ENCODE measurements around the gene NRCAM.
"Not testable (repeated sequence)": the region's sequence is repeated elsewhere in the genome, so short reads cannot be mapped to it uniquely, and the experiment has no call there.

The NRCAM gene

DNA sequence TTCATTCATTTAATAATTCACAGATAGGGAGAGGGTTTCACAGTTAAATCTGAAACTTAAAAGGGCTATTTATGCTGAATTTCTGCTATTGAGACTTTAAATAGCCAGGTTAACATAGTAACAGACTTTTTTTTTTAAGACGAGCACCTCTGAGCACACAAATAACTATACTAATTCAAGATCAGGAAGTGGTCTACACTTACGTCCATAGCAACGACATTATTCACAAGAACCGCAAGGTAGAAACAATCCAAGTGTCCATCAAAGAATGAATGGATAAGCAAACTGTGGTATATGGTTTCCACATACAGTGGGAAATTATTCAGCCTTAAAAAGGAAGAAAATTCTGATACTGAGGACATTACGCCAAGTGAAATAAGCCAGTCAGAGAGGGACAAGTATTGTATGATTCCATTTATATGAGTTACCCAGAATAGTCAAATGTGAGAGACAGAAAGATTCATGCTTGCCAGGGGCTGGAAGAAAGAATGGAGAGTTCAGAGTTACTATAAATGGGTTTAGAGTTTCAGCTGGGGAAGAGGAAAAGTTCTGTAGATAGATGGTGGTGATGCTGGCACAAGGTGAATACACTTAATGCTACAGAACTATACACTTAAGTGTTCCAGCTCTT, 185.7 kb downstream of the NRCAM start:
- no peak for FAIRE-seq

DNA sequence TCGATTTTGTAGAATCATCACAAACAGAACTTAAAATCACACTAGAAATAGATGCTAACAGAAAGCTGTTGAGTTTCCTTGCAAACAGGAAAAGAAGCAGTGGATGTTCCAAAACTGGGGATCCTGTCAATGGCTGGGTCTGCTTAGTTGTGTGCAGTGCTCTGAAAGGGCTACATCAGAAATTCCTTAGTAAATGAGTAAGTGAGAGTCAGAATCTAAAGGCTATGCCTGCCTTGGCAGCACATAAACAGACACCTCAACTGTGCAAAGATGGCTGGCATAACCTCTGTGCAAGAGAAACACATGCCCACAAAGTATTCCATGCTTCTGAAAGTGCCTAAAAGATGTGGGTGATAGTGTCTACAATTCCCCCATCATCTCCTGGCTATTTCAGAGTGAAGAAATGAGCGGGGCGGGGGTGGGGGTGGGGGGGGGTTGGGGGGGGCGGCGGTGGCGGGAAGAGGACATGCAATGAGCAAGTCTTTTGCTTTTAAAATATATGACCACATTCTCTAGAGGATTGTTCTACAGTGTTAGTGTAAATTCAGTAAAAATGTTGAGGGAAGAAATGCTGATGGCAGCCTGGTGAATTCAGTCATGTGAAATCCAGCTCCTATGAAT, 187.9 kb downstream of the NRCAM start:
- FAIRE-seq = no peak

GRCh38 chr7:108267615-108268014, 188.6 kb downstream of the NRCAM start:
- FAIRE-seq = no peak

- no peak for FAIRE-seq
Observed at GRCh38 chr7:108266491-108266890, 189.7 kb downstream of the NRCAM start.

GRCh38 chr7:108266035-108266434, 190.2 kb downstream of the NRCAM start:
- no peak for FAIRE-seq

DNA sequence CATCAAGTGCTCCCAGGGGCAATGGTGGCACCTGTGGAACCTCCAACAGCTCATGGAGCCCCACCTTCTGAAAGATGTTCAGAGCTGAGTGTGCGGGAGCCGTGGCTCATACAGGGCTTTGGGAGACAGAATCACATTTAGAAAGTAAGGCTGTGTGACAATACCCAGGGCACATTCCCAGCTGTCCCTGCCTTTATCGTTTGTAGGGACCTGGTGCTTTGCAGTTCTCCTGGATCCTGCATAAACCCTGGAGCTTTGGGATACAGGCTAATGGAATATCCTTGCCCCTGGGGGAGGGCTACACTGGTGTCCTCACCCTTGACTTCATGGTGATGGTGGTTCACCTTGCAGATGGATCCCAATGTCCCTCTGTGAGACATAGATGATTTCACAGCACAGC, 191.2 kb downstream of the NRCAM start:
- no peak for FAIRE-seq

- no peak for FAIRE-seq
Observed at GRCh38 chr7:108263425-108263824, 192.8 kb downstream of the NRCAM start.

DNA sequence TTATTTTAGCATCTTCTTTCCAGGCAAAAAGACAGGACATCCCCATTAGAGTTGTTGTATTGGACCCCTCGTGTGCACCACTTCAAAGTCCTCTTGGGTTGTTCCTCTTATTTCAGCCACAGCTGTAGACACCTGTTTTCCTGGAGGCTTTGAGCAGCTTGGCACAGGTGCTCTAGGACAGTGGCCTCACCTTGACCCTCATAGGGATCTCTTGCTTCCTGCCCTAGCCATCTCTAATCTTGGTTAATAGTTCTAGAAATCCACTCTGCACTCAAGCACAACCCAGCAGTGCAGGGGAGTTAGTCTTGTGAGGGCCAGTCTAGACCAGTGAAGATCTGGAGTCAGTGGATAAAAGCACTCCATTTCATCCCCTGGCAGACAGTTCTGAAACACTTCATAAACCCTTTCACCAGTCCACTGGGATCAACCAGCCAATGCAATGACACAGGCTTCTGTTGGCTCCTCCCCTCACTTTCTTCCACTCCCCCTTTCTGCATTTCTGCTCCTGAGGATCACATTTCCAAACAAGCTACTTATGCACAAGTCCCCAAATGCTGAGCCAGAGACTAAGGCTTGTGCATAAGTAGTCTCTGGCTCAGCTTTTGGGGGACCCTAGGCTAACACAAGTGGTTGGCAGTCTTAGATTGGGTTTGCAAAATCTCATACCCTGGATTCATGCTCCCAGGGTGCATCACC, 194.5 kb downstream of the NRCAM start:
- no peak for FAIRE-seq

- FAIRE-seq = not testable (repeated sequence)
Observed at GRCh38 chr7:108259447-108259846, 196.8 kb downstream of the NRCAM start.

- no peak for FAIRE-seq
Observed at GRCh38 chr7:108257954-108258353, 198.3 kb downstream of the NRCAM start.

DNA sequence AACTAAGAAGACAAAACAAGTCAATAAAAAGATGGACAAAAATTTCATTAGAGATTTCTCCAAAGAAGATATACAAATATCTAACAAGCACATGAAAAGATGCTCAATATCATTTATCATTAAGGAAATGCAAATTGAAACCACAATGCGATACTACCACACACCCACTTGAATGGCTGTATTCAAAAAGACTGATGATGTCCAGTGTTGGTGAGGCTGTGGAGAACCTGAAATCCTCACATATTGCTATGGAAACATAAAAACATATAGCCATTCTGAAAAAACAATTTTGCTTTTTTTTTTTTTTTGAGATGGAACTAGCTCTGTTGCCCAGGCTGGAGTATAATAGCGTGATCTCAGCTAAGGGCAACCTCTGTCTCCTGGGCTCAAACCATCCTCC, 202.0 kb downstream of the NRCAM start:
- no peak for FAIRE-seq

DNA sequence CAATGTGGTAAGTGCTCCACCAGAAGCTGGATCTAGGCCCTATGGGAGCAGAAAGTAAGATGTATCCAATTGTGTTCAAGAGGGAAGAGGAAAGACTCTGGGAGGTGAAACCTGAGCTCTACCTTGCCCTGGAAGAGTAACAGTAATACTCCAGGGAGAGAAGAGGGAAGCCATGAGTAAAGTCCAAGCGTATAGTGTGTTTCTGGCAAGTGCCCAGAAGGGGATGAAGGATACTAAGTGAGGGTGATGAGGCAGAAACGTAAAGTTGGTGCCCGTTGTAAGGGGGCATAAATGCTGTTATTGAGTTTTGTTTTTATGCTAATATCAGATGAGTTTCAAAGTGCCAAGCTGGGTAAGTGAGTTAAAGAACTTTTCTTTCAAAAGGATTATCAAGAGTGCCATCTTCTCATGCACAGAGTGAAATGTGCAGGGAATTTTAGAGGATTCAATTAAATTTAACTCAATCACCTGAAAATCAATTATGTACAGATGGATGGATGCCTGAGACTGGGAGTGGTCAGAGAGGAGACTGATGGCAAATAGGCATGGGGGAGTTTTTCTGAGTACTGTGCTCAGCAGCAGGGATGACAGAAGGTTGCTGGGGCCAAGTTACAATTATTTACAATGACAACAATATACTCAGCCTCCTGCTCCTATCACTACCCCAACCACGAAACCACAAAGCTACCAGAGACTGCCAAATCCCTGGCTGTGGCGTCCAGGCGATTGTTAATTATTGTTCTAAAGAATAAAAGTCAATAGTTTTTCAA, 202.8 kb downstream of the NRCAM start:
- no peak for FAIRE-seq

GRCh38 chr7:108252177-108252576, 204.1 kb downstream of the NRCAM start:
- FAIRE-seq = no peak

GRCh38 chr7:108251700-108252099, 204.5 kb downstream of the NRCAM start:
- FAIRE-seq = no peak

DNA sequence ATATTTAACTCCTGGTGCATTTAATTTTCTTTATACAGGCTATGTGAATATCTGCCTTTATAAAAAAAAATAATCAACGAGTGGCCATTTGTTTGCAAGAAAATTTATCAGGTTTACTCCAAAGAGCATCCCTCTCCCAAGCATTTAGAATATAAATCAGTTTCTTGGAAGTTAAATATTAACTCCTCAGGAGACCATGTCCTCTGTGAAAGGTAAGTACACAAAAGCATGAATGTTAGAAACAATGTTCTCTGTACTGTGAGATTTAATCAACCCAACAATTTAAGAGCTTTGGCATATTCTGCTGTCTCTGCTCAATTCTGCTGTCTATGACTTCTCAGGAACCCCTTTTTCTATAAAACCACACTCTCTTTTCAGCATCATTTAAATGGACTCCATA, 206.8 kb downstream of the NRCAM start:
- no peak for FAIRE-seq

GRCh38 chr7:108248821-108249220, 207.4 kb downstream of the NRCAM start:
- FAIRE-seq = no peak

- FAIRE-seq = no peak
Observed at GRCh38 chr7:108248418-108248817, 207.8 kb downstream of the NRCAM start.

DNA sequence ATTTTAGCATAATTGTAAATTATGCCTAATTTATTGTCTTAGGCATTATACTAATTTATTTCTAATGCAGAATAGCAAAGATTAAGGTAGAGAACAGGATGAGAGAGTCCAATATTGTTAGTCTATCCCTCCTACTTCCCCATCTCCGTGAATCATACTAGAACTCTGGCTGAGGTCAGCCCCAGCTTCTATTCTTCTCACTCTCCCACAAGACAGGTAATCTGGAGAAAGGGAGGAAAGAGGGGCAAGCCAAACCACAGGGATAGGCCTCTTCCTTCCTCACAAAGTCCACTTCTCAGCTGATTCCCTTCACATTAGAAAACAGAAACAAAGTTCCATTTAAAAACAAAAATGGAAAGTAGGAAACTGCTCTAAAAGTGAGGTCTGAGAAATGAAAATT, 208.6 kb downstream of the NRCAM start:
- FAIRE-seq = no peak

DNA sequence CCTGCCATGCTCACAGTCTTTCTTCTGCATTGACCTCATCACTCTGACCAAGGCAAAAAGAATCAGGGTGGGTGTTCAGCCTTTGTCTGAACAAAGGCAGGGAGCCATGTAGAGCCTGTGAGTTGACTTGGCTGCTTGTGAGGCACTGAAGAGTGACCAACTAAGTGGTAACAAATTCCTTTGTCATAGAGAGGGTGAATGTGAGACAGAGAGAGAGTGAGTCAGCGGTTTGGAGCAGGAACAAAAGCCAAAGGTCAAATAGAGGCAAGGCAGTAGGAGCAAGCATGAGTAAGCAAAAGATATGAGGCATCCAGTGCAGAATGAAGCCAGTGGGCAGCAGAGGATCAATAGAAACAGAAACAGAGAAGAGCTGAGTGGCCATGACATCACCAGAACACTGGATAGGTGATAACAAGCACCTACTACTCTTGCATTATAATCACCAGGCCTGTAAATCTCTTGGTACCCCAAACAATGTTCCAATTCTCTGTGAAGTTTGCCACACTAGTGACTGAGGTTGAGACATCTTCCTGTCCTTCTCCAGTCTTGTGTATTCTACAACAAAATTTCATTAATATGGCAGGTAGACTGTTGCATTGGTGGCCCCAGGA, 209.9 kb downstream of the NRCAM start:
- no peak for FAIRE-seq

DNA sequence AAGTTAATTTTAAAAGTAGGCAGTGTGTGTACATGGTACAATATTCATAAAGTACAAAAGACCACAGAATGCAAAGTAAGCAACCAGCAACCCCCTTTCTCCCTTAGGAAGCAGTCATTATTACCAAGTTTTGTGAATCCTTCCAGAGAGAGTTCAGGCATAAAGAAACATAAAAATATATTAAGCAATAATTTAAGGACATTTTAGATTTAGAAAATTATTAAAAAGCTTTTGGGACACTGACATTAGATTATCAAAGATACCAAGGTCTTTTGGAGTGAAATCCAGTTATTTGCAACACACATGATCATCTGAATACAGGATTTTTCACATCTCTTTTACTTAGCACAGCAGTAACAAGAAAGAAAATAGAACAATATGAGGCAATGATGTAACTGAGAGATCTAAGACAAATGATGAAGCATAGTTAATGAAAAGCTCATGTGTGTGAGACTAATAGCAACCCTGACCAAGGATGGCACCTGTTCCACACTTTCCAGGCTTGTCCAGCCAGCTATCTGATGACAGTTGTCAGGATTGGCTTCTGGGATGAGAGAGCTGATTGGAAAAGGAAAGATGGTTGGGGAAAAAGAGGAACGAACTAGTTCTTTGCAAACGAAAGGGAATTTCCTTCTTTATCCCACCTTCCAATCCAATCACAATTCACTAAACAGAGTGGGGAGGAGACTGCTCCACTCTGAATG, 210.6 kb downstream of the NRCAM start:
- FAIRE-seq = no peak

- no peak for FAIRE-seq
Observed at GRCh38 chr7:108244110-108244509, 212.1 kb downstream of the NRCAM start.

GRCh38 chr7:108239501-108240225, 216.6 kb downstream of the NRCAM start:
- FAIRE-seq = no peak

Data from A204.1 (cell line).